AG04449 (cell line): Measurements from ENCODE around the gene CPHXL.

Source experiments
- CTCF ChIA-PET: fragments of 350-600 bp; formaldehyde crosslinking; extraction: SDS; loops from one replicate; lab custom pipeline; 2021; ENCODE audit warnings: antibody characterized with exemption; lab: Yijun Ruan, JAX
- POLR2A ChIA-PET: fragments of 400-600, 350-600 bp; formaldehyde crosslinking; extraction: SDS; loops from one replicate; lab custom pipeline; 2020; ENCODE audit warnings: antibody characterized with exemption, inconsistent platforms; lab: Yijun Ruan, JAX
- DNase-seq: peaks from one replicate; pipeline ENCODE4 v3.0.0-alpha.2; 2010; ENCODE audit warnings: low read depth, low spot score
- H3K4me3 ChIP-seq: 2 replicates; pipeline ENCODE4 v1.5.1; 2011; ENCODE audit warnings: low read depth, mild to moderate bottlenecking, control low read depth, low read length
- TF ChIP-seq, protein P1 (sequence below): IDR thresholded peaks from one replicate; pipeline ENCODE4 v1.5.1; 2011; ENCODE audit warnings: mild to moderate bottlenecking, moderate library complexity, low read length, control low read depth, inconsistent platforms; ENCODE audit not compliant: insufficient read depth; ENCODE audit errors: missing control alignments

CPHXL gene

DNA sequence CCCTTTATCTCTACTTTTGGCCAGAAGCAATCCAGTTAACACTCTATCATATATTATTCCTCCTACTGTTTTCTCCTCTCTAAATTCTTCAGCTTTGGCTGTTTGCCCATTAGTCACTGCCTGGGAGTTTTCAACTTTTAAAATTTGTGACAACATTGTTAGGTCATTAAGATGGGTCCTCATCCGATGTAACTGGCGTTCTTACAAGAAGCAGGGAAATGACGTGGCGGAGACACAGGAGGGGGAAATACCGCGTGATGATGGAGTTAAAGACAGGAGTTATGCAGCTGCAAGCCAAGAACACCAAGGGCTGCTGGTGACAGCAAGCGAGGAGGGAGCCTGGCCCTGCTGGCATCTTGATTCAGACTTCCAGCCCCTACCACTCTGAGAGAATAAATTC, 34.8 kb upstream of the CPHXL start:
- H3K4me3 ChIP-seq: no peak overlapping the region
- ChIA-PET CTCF (interaction anchor here (0.9 kb wide), 1 partner anchor 296 kb away, joined by 3 read pairs; no protein-coding TSS in a partner anchor), POLR2A (no interaction called here)

DNA sequence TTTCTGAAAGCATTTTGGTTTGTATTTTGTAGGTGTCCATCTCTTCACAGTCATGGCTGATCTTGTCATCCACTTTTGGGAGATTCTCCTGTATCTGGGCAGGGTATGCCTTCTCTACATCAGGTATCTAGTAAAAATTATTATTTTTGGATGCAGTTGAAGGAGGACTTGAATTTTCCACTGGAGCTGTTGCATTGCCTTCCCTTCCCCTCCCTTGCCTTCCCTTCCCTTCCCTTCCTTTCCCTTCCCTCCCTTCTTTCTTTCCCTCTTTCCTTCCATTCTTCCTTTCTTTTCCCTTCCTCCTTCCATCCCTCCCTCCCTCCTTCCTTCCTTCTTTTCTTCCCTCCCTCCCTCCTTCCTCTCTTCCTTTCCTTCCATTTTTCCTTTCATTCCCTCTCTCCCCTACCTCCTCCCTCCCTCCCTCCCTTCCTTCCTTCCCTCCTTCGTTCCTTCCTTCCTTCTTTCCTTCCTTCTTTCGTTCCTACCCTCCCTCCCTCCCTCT, 33.8 kb upstream of the CPHXL start:
- POLR2A ChIA-PET: no interaction called here
- CTCF ChIA-PET: interaction anchor here (1.0 kb wide), 1 partner anchor 295 kb away, joined by 3 read pairs; the partner anchor contains the start of gene TMEM170A
- TF ChIP-seq, protein P1, sequence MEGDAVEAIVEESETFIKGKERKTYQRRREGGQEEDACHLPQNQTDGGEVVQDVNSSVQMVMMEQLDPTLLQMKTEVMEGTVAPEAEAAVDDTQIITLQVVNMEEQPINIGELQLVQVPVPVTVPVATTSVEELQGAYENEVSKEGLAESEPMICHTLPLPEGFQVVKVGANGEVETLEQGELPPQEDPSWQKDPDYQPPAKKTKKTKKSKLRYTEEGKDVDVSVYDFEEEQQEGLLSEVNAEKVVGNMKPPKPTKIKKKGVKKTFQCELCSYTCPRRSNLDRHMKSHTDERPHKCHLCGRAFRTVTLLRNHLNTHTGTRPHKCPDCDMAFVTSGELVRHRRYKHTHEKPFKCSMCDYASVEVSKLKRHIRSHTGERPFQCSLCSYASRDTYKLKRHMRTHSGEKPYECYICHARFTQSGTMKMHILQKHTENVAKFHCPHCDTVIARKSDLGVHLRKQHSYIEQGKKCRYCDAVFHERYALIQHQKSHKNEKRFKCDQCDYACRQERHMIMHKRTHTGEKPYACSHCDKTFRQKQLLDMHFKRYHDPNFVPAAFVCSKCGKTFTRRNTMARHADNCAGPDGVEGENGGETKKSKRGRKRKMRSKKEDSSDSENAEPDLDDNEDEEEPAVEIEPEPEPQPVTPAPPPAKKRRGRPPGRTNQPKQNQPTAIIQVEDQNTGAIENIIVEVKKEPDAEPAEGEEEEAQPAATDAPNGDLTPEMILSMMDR: no peak
- no peak overlapping the region for H3K4me3 ChIP-seq
- no peak for DNase-seq

More for the DNA sequence above, 34.8 kb upstream of the CPHXL start:
- DNase-seq: no peak
- TF ChIP-seq, protein P1: no peak

DNA sequence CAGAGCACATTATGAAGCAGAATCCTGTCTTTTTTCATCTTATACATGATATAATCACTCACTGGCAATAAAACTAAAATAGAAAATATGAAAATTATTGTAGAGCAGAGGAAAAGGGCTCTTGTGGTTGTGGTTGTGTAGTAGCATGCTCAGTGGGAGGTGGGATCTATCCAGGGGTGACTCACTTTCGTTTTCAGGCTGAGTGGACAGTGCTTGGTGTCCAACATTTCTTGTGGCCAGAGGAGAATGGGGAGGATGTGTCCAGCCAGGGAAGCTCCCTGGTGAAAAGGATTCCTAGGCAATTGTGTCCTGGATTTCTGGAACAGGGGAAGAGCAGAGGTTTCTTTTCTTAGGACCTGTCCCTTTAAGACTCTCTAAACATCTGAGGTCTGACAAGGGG, 31.9 kb upstream of the CPHXL start:
- DNase-seq: no peak
- H3K4me3 ChIP-seq: no peak overlapping the region
- ChIA-PET CTCF (interaction anchor here (1.3 kb wide), 1 partner anchor 287 kb away, joined by 4 read pairs; no protein-coding TSS in a partner anchor), POLR2A (no interaction called here)
- TF ChIP-seq, protein P1: no peak

DNA sequence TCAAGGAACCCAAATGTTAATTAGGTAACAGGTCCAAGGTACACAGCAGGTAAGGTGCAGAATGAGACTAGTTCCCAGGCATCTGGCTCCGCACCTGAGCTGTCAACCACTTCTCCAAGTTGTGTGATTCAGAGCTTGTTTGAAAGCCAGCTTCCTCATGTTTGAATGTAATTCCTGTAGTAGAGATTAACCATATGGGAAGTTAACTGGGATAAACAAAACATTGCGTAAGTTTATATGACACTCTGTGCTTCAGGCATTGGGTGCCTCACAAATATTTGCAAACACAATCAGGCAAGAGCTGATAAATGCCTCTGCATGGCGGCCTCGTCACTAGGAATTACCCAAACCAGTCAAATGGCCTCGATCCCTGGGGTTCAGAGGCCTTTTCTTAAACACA, 27.9 kb upstream of the CPHXL start:
- DNase-seq: no peak
- CTCF ChIA-PET: no interaction called here

DNA sequence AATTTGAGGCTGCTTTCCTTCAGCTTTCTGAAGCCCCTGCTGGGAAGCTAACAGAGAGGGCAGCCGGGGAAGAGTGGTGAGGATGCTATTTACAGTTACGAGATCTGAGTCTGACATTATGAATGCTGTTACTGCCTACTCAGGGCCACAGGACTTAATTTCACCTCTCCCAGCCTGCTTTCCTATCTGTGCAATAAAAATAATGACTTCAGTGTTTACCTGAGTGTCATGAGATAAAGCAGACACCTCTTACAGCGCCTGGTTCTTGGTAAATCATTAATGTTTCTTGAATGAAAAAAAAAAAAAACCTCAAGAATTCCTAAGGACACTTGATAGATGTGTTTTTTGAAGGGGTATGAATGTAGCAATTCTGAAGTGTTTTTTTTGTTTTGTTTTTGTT, 24.2 kb upstream of the CPHXL start:
- CTCF ChIA-PET: no interaction called here
- TF ChIP-seq, protein P1: no peak
- POLR2A ChIA-PET: no interaction called here
- no peak overlapping the region for H3K4me3 ChIP-seq
- DNase-seq: no peak

More for the DNA sequence above, 27.9 kb upstream of the CPHXL start:
- H3K4me3 ChIP-seq: no peak overlapping the region
- TF ChIP-seq, protein P1: no peak
- POLR2A ChIA-PET: no interaction called here

DNA sequence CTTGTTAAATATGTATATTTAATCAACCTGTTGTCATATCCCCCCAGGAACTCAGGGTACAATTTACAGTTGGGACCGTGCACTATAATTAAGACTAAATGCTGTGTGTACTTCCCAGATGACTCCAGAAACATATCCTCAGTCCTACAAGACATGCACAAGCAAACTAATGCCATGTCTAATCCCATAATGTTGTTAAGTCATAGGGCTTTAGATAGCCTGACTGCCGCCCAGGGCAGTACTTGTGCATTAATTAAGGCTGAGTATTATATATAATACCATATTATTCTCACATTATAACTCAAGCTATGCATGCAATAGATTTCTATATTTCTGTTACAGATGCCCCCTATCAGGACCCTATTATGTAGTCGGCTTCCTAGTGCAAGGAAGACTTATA, 20.1 kb upstream of the CPHXL start:
- DNase-seq: no peak
- CTCF ChIA-PET: no interaction called here
- no peak overlapping the region for H3K4me3 ChIP-seq
- POLR2A ChIA-PET: no interaction called here
- TF ChIP-seq, protein P1: no peak
